Naive thymus-derived CD4-positive, alpha-beta T cell (primary cell): ENCODE data around the gene FBXO7. TPM values are rescaled to one million over a fixed set of nuclear protein-coding genes. Genes with fewer than 3 reads are reported as not detected.

Experiments used
- ATAC-seq: fragments of 150-1000 bp; cut with Tn5 transposase; 2 replicates; pipeline ENCODE4 v1.10.0; 2021; ENCODE audit warnings: mild to moderate bottlenecking, moderate library complexity
- CTCF ChIA-PET: fragments of 350-600 bp; sonication (Branson Sonifier 250); formaldehyde crosslinking; loops from one replicate; lab custom pipeline; 2021; ENCODE audit warnings: antibody characterized with exemption; lab: Charles Lee
- POLR2A ChIA-PET: fragments of 350-600 bp; sonication (Branson Sonifier 250); formaldehyde crosslinking; loops from one replicate; lab custom pipeline; 2021; ENCODE audit warnings: antibody characterized with exemption, inconsistent platforms; lab: Charles Lee
- DNase-seq, 9 donors: peaks; one replicate each; pipeline versions ENCODE4 v3.0.0 to v3.0.0-alpha.2; 2020 to 2022; ENCODE audit warnings: mixed read lengths in 1 of 9
- H3K27ac ChIP-seq: one replicate; pipeline ENCODE4 v1.7.0; 2013; ENCODE audit warnings: mild to moderate bottlenecking, low read depth, low read length, moderate library complexity
- H3K27me3 ChIP-seq, 2 donors: one replicate each; pipeline ENCODE4 v1.7.0; 2013; ENCODE audit warnings: low read length in 2 of 2, mild to moderate bottlenecking in 2 of 2, moderate library complexity in 2 of 2; ENCODE audit not compliant: control insufficient read depth in 2 of 2, insufficient read depth in 2 of 2
- H3K36me3 ChIP-seq, 3 experiments: 1 replicate in 2 of 3; 2 replicates in 1 of 3; pipeline ENCODE4 v1.7.0; 2013; ENCODE audit warnings: low read length in 3 of 3, mild to moderate bottlenecking in 3 of 3, moderate library complexity in 1 of 3; ENCODE audit not compliant: insufficient read depth in 3 of 3, control insufficient read depth in 2 of 3
- H3K4me1 ChIP-seq, 2 donors: one replicate each; pipeline ENCODE4 v1.7.0; 2013; ENCODE audit warnings: low read length in 2 of 2, mild to moderate bottlenecking in 2 of 2, moderate library complexity in 1 of 2; ENCODE audit not compliant: control insufficient read depth in 2 of 2, insufficient read depth in 2 of 2
- H3K4me3 ChIP-seq: 2 replicates; pipeline ENCODE4 v1.7.0; 2013; ENCODE audit warnings: mild to moderate bottlenecking, low read length
- H3K9me3 ChIP-seq, 3 experiments: 1 replicate in 2 of 3; 2 replicates in 1 of 3; pipeline ENCODE4 v1.7.0; 2013; ENCODE audit warnings: low read length in 3 of 3; ENCODE audit not compliant: control insufficient read depth in 2 of 3
- H3K27ac Mint-ChIP-seq, 9 donors: one replicate each; pipeline ENCODE4 v1.8.0; 2020 to 2022; ENCODE audit warnings: mixed read lengths in 9 of 9, mild to moderate bottlenecking in 8 of 9, moderate library complexity in 5 of 9, inconsistent platforms in 2 of 9
- H3K27me3 Mint-ChIP-seq, 5 donors: one replicate each; pipeline ENCODE4 v1.8.0; 2021 to 2022; ENCODE audit warnings: mixed read lengths in 5 of 5, mild to moderate bottlenecking in 1 of 5
- H3K36me3 Mint-ChIP-seq, 5 donors: one replicate each; pipeline ENCODE4 v1.8.0; 2020 to 2022; ENCODE audit warnings: mixed read lengths in 5 of 5, mild to moderate bottlenecking in 3 of 5, inconsistent platforms in 1 of 5
- H3K4me1 Mint-ChIP-seq, 7 donors: one replicate each; pipeline ENCODE4 v1.8.0; 2020 to 2022; ENCODE audit warnings: mixed read lengths in 7 of 7, mild to moderate bottlenecking in 3 of 7, inconsistent platforms in 1 of 7
- H3K4me3 Mint-ChIP-seq, 10 donors: one replicate each; pipeline ENCODE4 v1.8.0; 2020 to 2022; ENCODE audit warnings: mild to moderate bottlenecking in 10 of 10, mixed read lengths in 10 of 10, moderate library complexity in 6 of 10, inconsistent platforms in 2 of 10
- H3K9me3 Mint-ChIP-seq, 11 donors: one replicate each; pipeline ENCODE4 v1.8.0; 2020 to 2022; ENCODE audit warnings: mixed read lengths in 11 of 11, mild to moderate bottlenecking in 4 of 11, inconsistent platforms in 1 of 11, moderate library complexity in 1 of 11
- intact Hi-C, 2 donors: fragments of 100-400 bp; cut with micrococcal nuclease; formaldehyde crosslinking; loops; one replicate each; pipeline ENCODE4 v1.15.1; 2023
- polyA plus RNA-seq, 2 donors: library from polyadenylated mRNA; unstranded; fragments of 300-500 nt; fragmentation: Illumina TruSeq; gene quantifications; one replicate each; pipeline ENCODE4 v1.2.3, GENCODE V29; 2021
- total RNA-seq, 6 experiments: library from RNA in 5 of 6; stranded (reverse) in 5 of 6; gene quantifications; 1 replicate in 5 of 6; 2 replicates in 1 of 6; pipeline ENCODE4 v1.2.3 and lab custom pipeline; 2021 to 2026

FBXO7 gene
- total and polyA plus RNA-seq, 7 experiments from 2014 or later = 86.4 to 160 (median 108) TPM

- Histone ChIP-seq H3K4me3 (no peak overlapping the region), H3K4me1 (no peaks in the 10 kb centered on the region), H3K9me3 (no peaks in the 10 kb centered on the region), H3K27ac (no peak overlapping the region), H3K36me3 (peaks cover 12 to 88% (median 44%) of the 10 kb centered on the region in 3 experiments), H3K27me3 (no peaks in the 10 kb centered on the region)
- POLR2A ChIA-PET = no interaction called here
- intact Hi-C loops = no loop called here
- Mint-ChIP-seq H3K9me3 (no peaks in the 10 kb centered on the region), H3K36me3 (peaks cover 11 to 67% (median 36%) of the 10 kb centered on the region in 5 donors), H3K27ac (no peak overlapping the region), H3K4me1 (peaks cover under 1 to 4% (median 3%) of the 10 kb centered on the region in 7 donors), H3K4me3 (no peak overlapping the region), H3K27me3 (no peaks in the 10 kb centered on the region)
- DNase-seq = no peak
- CTCF ChIA-PET = no interaction called here
- no peak for ATAC-seq
Measured at GRCh38 chr22:32492111-32492510, 17.5 kb downstream of the FBXO7 start.

GRCh38 chr22:32493551-32493950 lies 18.9 kb downstream of the FBXO7 start:
- Mint-ChIP-seq H3K36me3 (peaks cover 10 to 70% (median 36%) of the 10 kb centered on the region in 5 donors), H3K9me3 (no peaks in the 10 kb centered on the region), H3K4me3 (no peak overlapping the region), H3K27me3 (no peaks in the 10 kb centered on the region), H3K27ac (no peak overlapping the region), H3K4me1 (peaks cover 0 to 4% (median 0%) of the 10 kb centered on the region in 7 donors)
- no peaks in the 10 kb centered on the region for H3K27me3 ChIP-seq
- H3K9me3 ChIP-seq = no peaks in the 10 kb centered on the region
- no peak for DNase-seq
- H3K27ac ChIP-seq = no peak overlapping the region
- no peaks in the 10 kb centered on the region for H3K4me1 ChIP-seq
- ChIA-PET CTCF (no interaction called here), POLR2A (no interaction called here)
- peaks cover 9 to 89% (median 44%) of the 10 kb centered on the region in 3 experiments for H3K36me3 ChIP-seq
- no peak for ATAC-seq
- intact Hi-C loops = no loop called here
- H3K4me3 ChIP-seq = no peak overlapping the region

GRCh38 chr22:32494971-32495370 lies 20.4 kb downstream of the FBXO7 start:
- H3K27ac Mint-ChIP-seq = peak overlapping the region in 1 of 9 donors; percentile 20
- CTCF ChIA-PET = no interaction called here
- peaks cover 8 to 87% (median 42%) of the 10 kb centered on the region in 3 experiments for H3K36me3 ChIP-seq

GRCh38 chr22:32499666-32500065 lies 25.1 kb downstream of the FBXO7 start:
- peaks cover 11 to 45% (median 27%) of the 10 kb centered on the region in 5 donors for H3K36me3 Mint-ChIP-seq
- Histone ChIP-seq H3K36me3 (peaks cover 4 to 46% (median 8%) of the 10 kb centered on the region in 3 experiments), H3K4me1 (no peaks in the 10 kb centered on the region), H3K27ac (no peak overlapping the region), H3K4me3 (no peak overlapping the region), H3K9me3 (no peaks in the 10 kb centered on the region), H3K27me3 (no peaks in the 10 kb centered on the region)
- no peak for DNase-seq
- ChIA-PET POLR2A (interaction anchor here (1.3 kb wide), 1 partner anchor 20 kb away, joined by 4 read pairs; no protein-coding TSS in a partner anchor), CTCF (no interaction called here)
- intact Hi-C loops = no loop called here
- no peak for ATAC-seq
- H3K27ac Mint-ChIP-seq = peak overlapping the region in 4 of 9 donors; percentile 4 to 62 (median 28)
- H3K4me3 Mint-ChIP-seq = no peak overlapping the region
- H3K9me3 Mint-ChIP-seq = no peaks in the 10 kb centered on the region
- peaks cover 0 to 4% (median 0%) of the 10 kb centered on the region in 7 donors for H3K4me1 Mint-ChIP-seq
- no peaks in the 10 kb centered on the region for H3K27me3 Mint-ChIP-seq

More at GRCh38 chr22:32494971-32495370, 20.4 kb downstream of the FBXO7 start:
- intact Hi-C loops = no loop called here
- Histone ChIP-seq H3K9me3 (no peaks in the 10 kb centered on the region), H3K27ac (no peak overlapping the region), H3K4me1 (no peaks in the 10 kb centered on the region), H3K4me3 (no peak overlapping the region), H3K27me3 (no peaks in the 10 kb centered on the region)
- Mint-ChIP-seq H3K27me3 (no peaks in the 10 kb centered on the region), H3K4me1 (peaks cover 0 to 4% (median 0%) of the 10 kb centered on the region in 7 donors), H3K9me3 (no peaks in the 10 kb centered on the region), H3K4me3 (peak overlapping the region in 1 of 10 donors; percentile 5), H3K36me3 (peaks cover 16 to 72% (median 36%) of the 10 kb centered on the region in 5 donors)
- POLR2A ChIA-PET = no interaction called here
- no peak for DNase-seq
- ATAC-seq = no peak

- ATAC-seq (no peak), DNase-seq (no peak)
- Histone ChIP-seq H3K36me3 (peaks cover 0 to 26% (median 0%) of the 10 kb centered on the region in 3 experiments), H3K27me3 (no peaks in the 10 kb centered on the region), H3K9me3 (no peaks in the 10 kb centered on the region), H3K4me3 (no peak overlapping the region), H3K27ac (no peak overlapping the region), H3K4me1 (no peaks in the 10 kb centered on the region)
- POLR2A ChIA-PET = no interaction called here
- H3K36me3 Mint-ChIP-seq = peaks cover 6 to 26% (median 16%) of the 10 kb centered on the region in 5 donors
- no peaks in the 10 kb centered on the region for H3K27me3 Mint-ChIP-seq
- intact Hi-C loops = no loop called here
- no peaks in the 10 kb centered on the region for H3K9me3 Mint-ChIP-seq
- peak overlapping the region in 1 of 9 donors; percentile 36 for H3K27ac Mint-ChIP-seq
- H3K4me1 Mint-ChIP-seq = peaks cover 0 to 4% (median 0%) of the 10 kb centered on the region in 7 donors
- no peak overlapping the region for H3K4me3 Mint-ChIP-seq
- CTCF ChIA-PET = no interaction called here
Measured at GRCh38 chr22:32501836-32502752, 27.5 kb downstream of the FBXO7 start.

- POLR2A ChIA-PET = no interaction called here
- ATAC-seq (no peak), DNase-seq (no peak)
- Mint-ChIP-seq H3K36me3 (peaks cover 0 to 14% (median 0%) of the 10 kb centered on the region in 5 donors), H3K27ac (peak overlapping the region in 1 of 9 donors; percentile 3), H3K4me1 (no peaks in the 10 kb centered on the region), H3K9me3 (no peaks in the 10 kb centered on the region), H3K27me3 (no peaks in the 10 kb centered on the region), H3K4me3 (no peak overlapping the region)
- no peak overlapping the region for H3K4me3 ChIP-seq
- no peaks in the 10 kb centered on the region for H3K4me1 ChIP-seq
- CTCF ChIA-PET = no interaction called here
- H3K27ac ChIP-seq = no peak overlapping the region
- H3K9me3 ChIP-seq = no peaks in the 10 kb centered on the region
- intact Hi-C loops = no loop called here
- no peaks in the 10 kb centered on the region for H3K36me3 ChIP-seq
- H3K27me3 ChIP-seq = no peaks in the 10 kb centered on the region
Measured at GRCh38 chr22:32509045-32509444, 34.4 kb downstream of the FBXO7 start.
